ENCODE results near the gene HLA-DPA1.

HLA-DPA1 gene

GRCh38 chr6:33073431-33073871, at the start of gene HLA-DPA1:
HLA-DPA1 (minus strand) TSS chr6:33073649.
- Histone ChIP-seq H3K9me3 (ENCODE audit: severe bottlenecking) (no peaks in the 10 kb centered on the region), H3K27ac (ENCODE audit: poor library complexity, severe bottlenecking) (no peak within 1 kb of the TSS), H3K27me3 (ENCODE audit: insufficient read depth, poor library complexity, severe bottlenecking) (peaks cover 3% of the 10 kb centered on the region), H3K4me3 (ENCODE audit: severe bottlenecking) (no peak within 1 kb of the TSS), H3K4me1 (ENCODE audit: insufficient read depth, poor library complexity, severe bottlenecking) (no peaks in the 10 kb centered on the region), H3K36me3 (ENCODE audit: low read depth) (no peaks in the 10 kb centered on the region)
- ATAC-seq (ENCODE audit: low read depth) (peak; percentile 58; the same call in 1 of the 3 replicates), DNase-seq (ENCODE audit: low spot score) (no peak)
- TF ChIP-seq CTCF (IDR thresholded peaks at IDR 0.05; ENCODE audit: poor library complexity, severe bottlenecking), result no peak

DNA sequence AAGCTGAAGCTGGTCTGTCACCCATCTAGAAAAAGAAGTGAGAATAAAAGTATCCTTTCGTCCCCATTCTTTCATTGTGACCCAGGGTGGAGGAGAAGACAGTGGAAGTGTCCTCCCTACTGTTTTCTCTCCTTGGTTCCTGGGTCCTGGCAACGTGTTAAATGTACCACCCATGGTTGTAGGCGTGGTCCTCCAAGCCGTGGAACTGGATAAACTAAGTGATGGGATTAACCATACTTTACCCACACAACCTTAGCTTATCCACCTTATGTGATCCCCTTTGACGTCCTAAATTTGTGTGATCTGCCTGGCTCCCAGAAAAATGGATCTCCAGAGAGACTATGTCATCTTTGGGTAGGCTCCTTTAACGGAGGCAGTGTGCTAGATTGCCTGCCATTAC, 49.7 kb upstream of the HLA-DPA1 start:
- Histone ChIP-seq H3K4me1 (ENCODE audit: insufficient read depth, poor library complexity, severe bottlenecking) (no peaks in the 10 kb centered on the region), H3K4me3 (ENCODE audit: severe bottlenecking) (no peak overlapping the region), H3K36me3 (ENCODE audit: low read depth) (no peaks in the 10 kb centered on the region), H3K9me3 (ENCODE audit: severe bottlenecking) (no peaks in the 10 kb centered on the region), H3K27me3 (ENCODE audit: insufficient read depth, poor library complexity, severe bottlenecking) (peaks cover 9% of the 10 kb centered on the region), H3K27ac (ENCODE audit: poor library complexity, severe bottlenecking) (no peak overlapping the region)
- ATAC-seq (ENCODE audit: low read depth) (no peak), DNase-seq (ENCODE audit: low spot score) (no peak)
- TF ChIP-seq CTCF (IDR thresholded peaks at IDR 0.05; ENCODE audit: poor library complexity, severe bottlenecking), result no peak

DNA sequence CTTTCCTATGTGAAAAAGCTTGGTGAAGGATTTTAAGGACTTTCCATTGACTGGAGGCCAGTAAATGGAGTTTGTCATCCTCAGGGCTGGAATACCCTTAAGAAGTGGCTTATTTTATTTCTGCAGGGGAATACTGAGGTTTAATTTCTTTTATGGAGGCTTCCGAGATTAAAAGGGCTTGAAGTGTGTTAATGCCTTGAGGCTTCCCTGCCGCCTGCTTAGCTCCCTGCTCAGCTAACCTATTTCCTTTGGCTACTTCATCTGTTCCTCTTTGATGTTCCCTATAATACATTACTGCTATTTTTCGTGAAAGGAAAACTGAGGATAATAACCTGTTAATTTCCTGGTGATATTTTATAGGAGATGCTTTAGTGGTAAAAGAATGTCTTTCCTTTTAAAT, 46.6 kb upstream of the HLA-DPA1 start:
- no peak overlapping the region for H3K4me3 ChIP-seq (ENCODE audit: severe bottlenecking)
- H3K4me1 ChIP-seq (ENCODE audit: insufficient read depth, poor library complexity, severe bottlenecking), result no peaks in the 10 kb centered on the region
- H3K27me3 ChIP-seq (ENCODE audit: insufficient read depth, poor library complexity, severe bottlenecking), result peaks cover 29% of the 10 kb centered on the region
- no peak for TF ChIP-seq CTCF (IDR thresholded peaks at IDR 0.05; ENCODE audit: poor library complexity, severe bottlenecking)
- no peak for DNase-seq (ENCODE audit: low spot score)
- ATAC-seq (ENCODE audit: low read depth), result no peak
- H3K27ac ChIP-seq (ENCODE audit: poor library complexity, severe bottlenecking), result no peak overlapping the region
- H3K9me3 ChIP-seq (ENCODE audit: severe bottlenecking), result no peaks in the 10 kb centered on the region
- H3K36me3 ChIP-seq (ENCODE audit: low read depth), result no peaks in the 10 kb centered on the region

GRCh38 chr6:33118525-33119123, 45.2 kb upstream of the HLA-DPA1 start:
- no peaks in the 10 kb centered on the region for H3K9me3 ChIP-seq (ENCODE audit: severe bottlenecking)
- no peak for DNase-seq (ENCODE audit: low spot score)
- peaks cover 35% of the 10 kb centered on the region for H3K27me3 ChIP-seq (ENCODE audit: insufficient read depth, poor library complexity, severe bottlenecking)
- H3K27ac ChIP-seq (ENCODE audit: poor library complexity, severe bottlenecking), result no peak overlapping the region
- H3K36me3 ChIP-seq (ENCODE audit: low read depth), result no peaks in the 10 kb centered on the region
- no peaks in the 10 kb centered on the region for H3K4me1 ChIP-seq (ENCODE audit: insufficient read depth, poor library complexity, severe bottlenecking)
- ATAC-seq (ENCODE audit: low read depth), result no peak
- no peak overlapping the region for H3K4me3 ChIP-seq (ENCODE audit: severe bottlenecking)
- TF ChIP-seq CTCF (IDR thresholded peaks at IDR 0.05; ENCODE audit: poor library complexity, severe bottlenecking), result peak; percentile 88

GRCh38 chr6:33117811-33118277, 44.4 kb upstream of the HLA-DPA1 start:
- Histone ChIP-seq H3K27me3 (ENCODE audit: insufficient read depth, poor library complexity, severe bottlenecking) (peaks cover 35% of the 10 kb centered on the region), H3K9me3 (ENCODE audit: severe bottlenecking) (no peaks in the 10 kb centered on the region), H3K4me1 (ENCODE audit: insufficient read depth, poor library complexity, severe bottlenecking) (no peaks in the 10 kb centered on the region), H3K36me3 (ENCODE audit: low read depth) (no peaks in the 10 kb centered on the region), H3K27ac (ENCODE audit: poor library complexity, severe bottlenecking) (no peak overlapping the region), H3K4me3 (ENCODE audit: severe bottlenecking) (no peak overlapping the region)
- ATAC-seq (ENCODE audit: low read depth) (no peak), DNase-seq (ENCODE audit: low spot score) (no peak)
- no peak for TF ChIP-seq CTCF (IDR thresholded peaks at IDR 0.05; ENCODE audit: poor library complexity, severe bottlenecking)
